Measurements from ENCODE around the gene PCSK7.

The PCSK7 gene

GRCh38 chr11:117177534-117178209 lies 54.2 kb downstream of the PCSK7 start:
- peaks cover 18 to 35% of the 10 kb centered on the region in 2 donors for H3K4me1 ChIP-seq (ENCODE audit: control insufficient read depth in 2 of 2, insufficient read depth in 2 of 2, low read length in 2 of 2)
- H3K9ac ChIP-seq (ENCODE audit: low read depth in 1 of 2, low read length in 2 of 2) = peak overlapping the region; percentile 86 to 99
- peak overlapping the region; percentile 88 to 90 for H3K27ac ChIP-seq (ENCODE audit: low read depth in 2 of 2, low read length in 2 of 2)
- no peaks in the 10 kb centered on the region for H3K27me3 ChIP-seq (ENCODE audit: control insufficient read depth in 2 of 2, insufficient read depth in 2 of 2, low read length in 2 of 2)
- H3K36me3 ChIP-seq (ENCODE audit: control insufficient read depth in 2 of 2, insufficient read depth in 2 of 2, low read length in 2 of 2) = peaks cover 7% of the 10 kb centered on the region in 2 donors
- peak overlapping the region; percentile 76 to 96 for H3K4me3 ChIP-seq (ENCODE audit: low read length in 2 of 2)
- no peaks in the 10 kb centered on the region for H3K9me3 ChIP-seq (ENCODE audit: control insufficient read depth in 2 of 2, low read length in 2 of 2)

GRCh38 chr11:117176186-117176585 lies 55.7 kb downstream of the PCSK7 start:
- no peaks in the 10 kb centered on the region for H3K27me3 ChIP-seq (ENCODE audit: control insufficient read depth in 2 of 2, insufficient read depth in 2 of 2, low read length in 2 of 2)
- peaks cover 18 to 30% of the 10 kb centered on the region in 2 donors for H3K4me1 ChIP-seq (ENCODE audit: control insufficient read depth in 2 of 2, insufficient read depth in 2 of 2, low read length in 2 of 2)
- no peaks in the 10 kb centered on the region for H3K9me3 ChIP-seq (ENCODE audit: control insufficient read depth in 2 of 2, low read length in 2 of 2)
- H3K4me3 ChIP-seq (ENCODE audit: low read length in 2 of 2) = no peak overlapping the region
- no peak overlapping the region for H3K27ac ChIP-seq (ENCODE audit: low read depth in 2 of 2, low read length in 2 of 2)
- peaks cover 4 to 7% of the 10 kb centered on the region in 2 donors for H3K36me3 ChIP-seq (ENCODE audit: control insufficient read depth in 2 of 2, insufficient read depth in 2 of 2, low read length in 2 of 2)
- H3K9ac ChIP-seq (ENCODE audit: low read depth in 1 of 2, low read length in 2 of 2) = no peak overlapping the region

- H3K9ac ChIP-seq (ENCODE audit: low read depth in 1 of 2, low read length in 2 of 2) = no peak overlapping the region
- H3K9me3 ChIP-seq (ENCODE audit: control insufficient read depth in 2 of 2, low read length in 2 of 2) = no peaks in the 10 kb centered on the region
- no peak overlapping the region for H3K4me3 ChIP-seq (ENCODE audit: low read length in 2 of 2)
- H3K27me3 ChIP-seq (ENCODE audit: control insufficient read depth in 2 of 2, insufficient read depth in 2 of 2, low read length in 2 of 2) = no peaks in the 10 kb centered on the region
- no peak overlapping the region for H3K27ac ChIP-seq (ENCODE audit: low read depth in 2 of 2, low read length in 2 of 2)
- peaks cover 8 to 9% of the 10 kb centered on the region in 2 donors for H3K36me3 ChIP-seq (ENCODE audit: control insufficient read depth in 2 of 2, insufficient read depth in 2 of 2, low read length in 2 of 2)
- H3K4me1 ChIP-seq (ENCODE audit: control insufficient read depth in 2 of 2, insufficient read depth in 2 of 2, low read length in 2 of 2) = peaks cover 15 to 26% of the 10 kb centered on the region in 2 donors
These were observed 56.1 kb downstream of the PCSK7 start for GRCh38 chr11:117175781-117176180.

GRCh38 chr11:117175104-117175503 lies 56.8 kb downstream of the PCSK7 start:
- Histone ChIP-seq H3K9ac (ENCODE audit: low read depth in 1 of 2, low read length in 2 of 2) (no peak overlapping the region), H3K4me3 (ENCODE audit: low read length in 2 of 2) (no peak overlapping the region), H3K4me1 (ENCODE audit: control insufficient read depth in 2 of 2, insufficient read depth in 2 of 2, low read length in 2 of 2) (peaks cover 12 to 21% of the 10 kb centered on the region in 2 donors), H3K27ac (ENCODE audit: low read depth in 2 of 2, low read length in 2 of 2) (no peak overlapping the region), H3K36me3 (ENCODE audit: control insufficient read depth in 2 of 2, insufficient read depth in 2 of 2, low read length in 2 of 2) (peaks cover 8 to 9% of the 10 kb centered on the region in 2 donors), H3K9me3 (ENCODE audit: control insufficient read depth in 2 of 2, low read length in 2 of 2) (no peaks in the 10 kb centered on the region), H3K27me3 (ENCODE audit: control insufficient read depth in 2 of 2, insufficient read depth in 2 of 2, low read length in 2 of 2) (no peaks in the 10 kb centered on the region)

- H3K27me3 ChIP-seq (ENCODE audit: control insufficient read depth in 2 of 2, insufficient read depth in 2 of 2, low read length in 2 of 2) = no peaks in the 10 kb centered on the region
- H3K9me3 ChIP-seq (ENCODE audit: control insufficient read depth in 2 of 2, low read length in 2 of 2) = no peaks in the 10 kb centered on the region
- H3K36me3 ChIP-seq (ENCODE audit: control insufficient read depth in 2 of 2, insufficient read depth in 2 of 2, low read length in 2 of 2) = peaks cover 12 to 16% of the 10 kb centered on the region in 2 donors
- peaks cover 0 to 4% of the 10 kb centered on the region in 2 donors for H3K4me1 ChIP-seq (ENCODE audit: control insufficient read depth in 2 of 2, insufficient read depth in 2 of 2, low read length in 2 of 2)
- H3K9ac ChIP-seq (ENCODE audit: low read depth in 1 of 2, low read length in 2 of 2) = no peak overlapping the region
- H3K4me3 ChIP-seq (ENCODE audit: low read length in 2 of 2) = no peak overlapping the region
- H3K27ac ChIP-seq (ENCODE audit: low read depth in 2 of 2, low read length in 2 of 2) = no peak overlapping the region
These were observed 59.0 kb downstream of the PCSK7 start for GRCh38 chr11:117172724-117173421.

- H3K27me3 ChIP-seq (ENCODE audit: control insufficient read depth in 2 of 2, insufficient read depth in 2 of 2, low read length in 2 of 2) = no peaks in the 10 kb centered on the region
- no peak overlapping the region for H3K9ac ChIP-seq (ENCODE audit: low read depth in 1 of 2, low read length in 2 of 2)
- no peaks in the 10 kb centered on the region for H3K9me3 ChIP-seq (ENCODE audit: control insufficient read depth in 2 of 2, low read length in 2 of 2)
- peaks cover 23 to 24% of the 10 kb centered on the region in 2 donors for H3K36me3 ChIP-seq (ENCODE audit: control insufficient read depth in 2 of 2, insufficient read depth in 2 of 2, low read length in 2 of 2)
- no peak overlapping the region for H3K27ac ChIP-seq (ENCODE audit: low read depth in 2 of 2, low read length in 2 of 2)
- no peak overlapping the region for H3K4me3 ChIP-seq (ENCODE audit: low read length in 2 of 2)
- H3K4me1 ChIP-seq (ENCODE audit: control insufficient read depth in 2 of 2, insufficient read depth in 2 of 2, low read length in 2 of 2) = no peaks in the 10 kb centered on the region
These were observed 60.3 kb downstream of the PCSK7 start for GRCh38 chr11:117171404-117172061.

GRCh38 chr11:117171007-117171403 lies 60.9 kb downstream of the PCSK7 start:
- Histone ChIP-seq H3K27me3 (ENCODE audit: control insufficient read depth in 2 of 2, insufficient read depth in 2 of 2, low read length in 2 of 2) (no peaks in the 10 kb centered on the region), H3K36me3 (ENCODE audit: control insufficient read depth in 2 of 2, insufficient read depth in 2 of 2, low read length in 2 of 2) (peaks cover 28 to 29% of the 10 kb centered on the region in 2 donors), H3K4me1 (ENCODE audit: control insufficient read depth in 2 of 2, insufficient read depth in 2 of 2, low read length in 2 of 2) (no peaks in the 10 kb centered on the region), H3K4me3 (ENCODE audit: low read length in 2 of 2) (no peak overlapping the region), H3K9me3 (ENCODE audit: control insufficient read depth in 2 of 2, low read length in 2 of 2) (no peaks in the 10 kb centered on the region), H3K27ac (ENCODE audit: low read depth in 2 of 2, low read length in 2 of 2) (no peak overlapping the region), H3K9ac (ENCODE audit: low read depth in 1 of 2, low read length in 2 of 2) (no peak overlapping the region)

- no peak overlapping the region for H3K9ac ChIP-seq (ENCODE audit: low read depth in 1 of 2, low read length in 2 of 2)
- H3K27ac ChIP-seq (ENCODE audit: low read depth in 2 of 2, low read length in 2 of 2) = no peak overlapping the region
- no peaks in the 10 kb centered on the region for H3K27me3 ChIP-seq (ENCODE audit: control insufficient read depth in 2 of 2, insufficient read depth in 2 of 2, low read length in 2 of 2)
- H3K4me3 ChIP-seq (ENCODE audit: low read length in 2 of 2) = no peak overlapping the region
- H3K36me3 ChIP-seq (ENCODE audit: control insufficient read depth in 2 of 2, insufficient read depth in 2 of 2, low read length in 2 of 2) = peaks cover 33 to 36% of the 10 kb centered on the region in 2 donors
- H3K9me3 ChIP-seq (ENCODE audit: control insufficient read depth in 2 of 2, low read length in 2 of 2) = no peaks in the 10 kb centered on the region
- H3K4me1 ChIP-seq (ENCODE audit: control insufficient read depth in 2 of 2, insufficient read depth in 2 of 2, low read length in 2 of 2) = no peaks in the 10 kb centered on the region
These were observed 61.7 kb downstream of the PCSK7 start for GRCh38 chr11:117170210-117170609.

GRCh38 chr11:117169736-117170135 lies 62.1 kb downstream of the PCSK7 start:
- Histone ChIP-seq H3K27me3 (ENCODE audit: control insufficient read depth in 2 of 2, insufficient read depth in 2 of 2, low read length in 2 of 2) (no peaks in the 10 kb centered on the region), H3K9me3 (ENCODE audit: control insufficient read depth in 2 of 2, low read length in 2 of 2) (no peaks in the 10 kb centered on the region), H3K4me3 (ENCODE audit: low read length in 2 of 2) (no peak overlapping the region), H3K4me1 (ENCODE audit: control insufficient read depth in 2 of 2, insufficient read depth in 2 of 2, low read length in 2 of 2) (no peaks in the 10 kb centered on the region), H3K27ac (ENCODE audit: low read depth in 2 of 2, low read length in 2 of 2) (no peak overlapping the region), H3K36me3 (ENCODE audit: control insufficient read depth in 2 of 2, insufficient read depth in 2 of 2, low read length in 2 of 2) (peaks cover 35 to 37% of the 10 kb centered on the region in 2 donors), H3K9ac (ENCODE audit: low read depth in 1 of 2, low read length in 2 of 2) (no peak overlapping the region)

- no peaks in the 10 kb centered on the region for H3K4me1 ChIP-seq (ENCODE audit: control insufficient read depth in 2 of 2, insufficient read depth in 2 of 2, low read length in 2 of 2)
- H3K36me3 ChIP-seq (ENCODE audit: control insufficient read depth in 2 of 2, insufficient read depth in 2 of 2, low read length in 2 of 2) = peaks cover 41 to 57% of the 10 kb centered on the region in 2 donors
- no peak overlapping the region for H3K9ac ChIP-seq (ENCODE audit: low read depth in 1 of 2, low read length in 2 of 2)
- H3K4me3 ChIP-seq (ENCODE audit: low read length in 2 of 2) = no peak overlapping the region
- no peaks in the 10 kb centered on the region for H3K9me3 ChIP-seq (ENCODE audit: control insufficient read depth in 2 of 2, low read length in 2 of 2)
- no peak overlapping the region for H3K27ac ChIP-seq (ENCODE audit: low read depth in 2 of 2, low read length in 2 of 2)
- no peaks in the 10 kb centered on the region for H3K27me3 ChIP-seq (ENCODE audit: control insufficient read depth in 2 of 2, insufficient read depth in 2 of 2, low read length in 2 of 2)
These were observed 65.4 kb downstream of the PCSK7 start for GRCh38 chr11:117166491-117166890.

Data from mucosa of rectum (tissue), 2 donors.